Osteoblast (primary cell): ENCODE measurements around the gene AK4. TPM values are rescaled to one million over a fixed set of nuclear protein-coding genes. Genes with fewer than 3 reads are reported as not detected.

ENCODE experiments used
- DNase-seq: peaks from one replicate; pipeline ENCODE4 v3.0.0; 2011; ENCODE audit warnings: low spot score, mixed read lengths; ENCODE audit not compliant: insufficient read length; ENCODE audit errors: missing footprints
- H2AFZ ChIP-seq: 2 replicates; pipeline ENCODE4 v1.6.0; 2011; ENCODE audit warnings: mild to moderate bottlenecking, low read length
- H3K27ac ChIP-seq: 2 replicates; pipeline ENCODE4 v1.5.1; 2011; ENCODE audit warnings: mild to moderate bottlenecking, low read depth, low read length, moderate library complexity
- H3K27me3 ChIP-seq: 2 replicates; pipeline ENCODE4 v1.6.0; 2012; ENCODE audit warnings: mild to moderate bottlenecking, control low read depth, inconsistent platforms, low read length, moderate library complexity; ENCODE audit not compliant: insufficient read depth
- H3K36me3 ChIP-seq: 2 replicates; pipeline ENCODE4 v1.5.1; 2011; ENCODE audit warnings: mild to moderate bottlenecking, low read length, control low read depth, moderate library complexity; ENCODE audit not compliant: insufficient read depth
- H3K4me1 ChIP-seq: 2 replicates; pipeline ENCODE4 v1.5.1; 2011; ENCODE audit warnings: mild to moderate bottlenecking, low read length, control low read depth, moderate library complexity; ENCODE audit not compliant: insufficient read depth
- H3K4me2 ChIP-seq: 2 replicates; pipeline ENCODE4 v1.6.0; 2011; ENCODE audit warnings: mild to moderate bottlenecking, low read length; ENCODE audit not compliant: insufficient read depth
- H3K4me3 ChIP-seq: fragments of 200-600 bp; sonication (generic); 3 replicates; pipeline ENCODE4 v1.5.1; 2012; ENCODE audit warnings: mild to moderate bottlenecking, low read length, inconsistent platforms; ENCODE audit not compliant: insufficient read depth
- H3K79me2 ChIP-seq: 2 replicates; pipeline ENCODE4 v1.6.0; 2012; ENCODE audit warnings: mild to moderate bottlenecking, low read length, control low read depth, inconsistent platforms; ENCODE audit not compliant: insufficient read depth
- H3K9me3 ChIP-seq: 2 replicates; pipeline ENCODE4 v1.5.1; 2011; ENCODE audit warnings: low read depth, low read length, control low read depth
- H4K20me1 ChIP-seq: 2 replicates; pipeline ENCODE4 v1.6.0; 2012; ENCODE audit warnings: mild to moderate bottlenecking, low read length, control low read depth; ENCODE audit not compliant: insufficient read depth
- CTCF ChIP-seq: IDR thresholded peaks from 2 replicates; pipeline ENCODE4 v1.5.1; 2011; ENCODE audit warnings: mild to moderate bottlenecking, low read depth, low read length, moderate library complexity; ENCODE audit errors: extremely low read depth
- total RNA-seq: library from RNA; depleted of rRNA; stranded (reverse); fragments of >200 nt; gene quantifications from 2 replicates; pipeline ENCODE4 v1.2.3, GENCODE V29; 2012

AK4 gene
- total RNA-seq, 1 donor = 37.6 TPM

GRCh38 chr1:65247419-65248359 lies 99.7 kb downstream of the AK4 start:
- DNase-seq = peak; percentile 90
- Histone ChIP-seq H3K4me1 (peaks cover 8% of the 10 kb centered on the region), H3K4me3 (no peak overlapping the region), H3K4me2 (no peak overlapping the region), H2AFZ (peak overlapping the region; percentile 63), H3K27ac (peak overlapping the region; percentile 47), H3K79me2 (no peaks in the 10 kb centered on the region), H3K27me3 (no peaks in the 10 kb centered on the region), H3K9me3 (no peaks in the 10 kb centered on the region), H4K20me1 (no peaks in the 10 kb centered on the region), H3K36me3 (no peaks in the 10 kb centered on the region)
- TF ChIP-seq CTCF = no peak

GRCh38 chr1:65250826-65251225 lies 102.8 kb downstream of the AK4 start:
- Histone ChIP-seq H3K27me3 (no peaks in the 10 kb centered on the region), H3K4me1 (peaks cover 21% of the 10 kb centered on the region), H4K20me1 (no peaks in the 10 kb centered on the region), H3K36me3 (no peaks in the 10 kb centered on the region), H3K27ac (no peak overlapping the region), H3K79me2 (peaks cover 4% of the 10 kb centered on the region), H2AFZ (no peak overlapping the region), H3K9me3 (no peaks in the 10 kb centered on the region), H3K4me2 (no peak overlapping the region), H3K4me3 (no peak overlapping the region)
- TF ChIP-seq CTCF = no peak
- DNase-seq = no peak

GRCh38 chr1:65253800-65254319 lies 105.9 kb downstream of the AK4 start:
- peak overlapping the region; percentile 96 for H3K4me2 ChIP-seq
- no peaks in the 10 kb centered on the region for H4K20me1 ChIP-seq
- no peak overlapping the region for H3K27ac ChIP-seq
- H3K4me1 ChIP-seq = peaks cover 12% of the 10 kb centered on the region
- H2AFZ ChIP-seq = peak overlapping the region; percentile 94
- H3K9me3 ChIP-seq = no peaks in the 10 kb centered on the region
- no peaks in the 10 kb centered on the region for H3K36me3 ChIP-seq
- H3K27me3 ChIP-seq = no peaks in the 10 kb centered on the region
- H3K79me2 ChIP-seq = peaks cover 4% of the 10 kb centered on the region
- peak overlapping the region; percentile 85 for H3K4me3 ChIP-seq
- peak; percentile 71 for DNase-seq
- TF ChIP-seq CTCF = no peak
